Spleen (tissue), 7 donors: ENCODE results near the gene MEIG1.

ENCODE experiments used
- CTCF ChIP-seq, 11 experiments: fragments of 200-600 bp in 7 of 11; fragments of 450-650 bp in 4 of 11; sonication (generic) in 4 of 11; IDR thresholded peaks in 8 of 11; conservative IDR thresholded peaks in 3 of 11; 1 replicate in 7 of 11; 2 replicates in 4 of 11; pipeline versions ENCODE4 v1.4.0 to v1.8.0; 2016 to 2021; ENCODE audit warnings: antibody characterized with exemption in 11 of 11, inconsistent platforms in 4 of 11, mild to moderate bottlenecking in 1 of 11
- POLR2A ChIP-seq, 3 donors: fragments of 450-650 bp; IDR thresholded peaks; one replicate each; pipeline ENCODE4 v1.5.1; 2017; ENCODE audit warnings: antibody characterized with exemption in 3 of 3, mild to moderate bottlenecking in 1 of 3
- donor health status: DM: no; HTN: no; CAD: no; lungs with moderate emphysema.
- donor health status: DM: no; HTN: no; CAD: no.
- donor health status: DM: no; HTN: no; CAD: no.

GRCh38 chr10:14982744-14983143 is 23.6 kb downstream of the MEIG1 start:
- TF ChIP-seq CTCF (IDR thresholded peaks at IDR 0.05 in 8 of 11, conservative IDR thresholded peaks at IDR 0.05 in 3 of 11) (no peak), POLR2A (IDR thresholded peaks at IDR 0.05) (no peak)
